KOPT-K1 (cell line): ENCODE measurements around the gene TP73.

Source experiments
- H3K27ac ChIP-seq: fragments of 200-600 bp; sonication (generic); 2 replicates; pipeline ENCODE4 v1.5.1; 2016; ENCODE audit warnings: antibody characterized with exemption, mild to moderate bottlenecking, low read depth, low read length; ENCODE audit not compliant: poor library complexity, severe bottlenecking
- H3K36me3 ChIP-seq: fragments of 200-600 bp; sonication (generic); 2 replicates; pipeline ENCODE4 v1.5.1; 2017; ENCODE audit warnings: antibody characterized with exemption, mild to moderate bottlenecking, low read length, moderate library complexity; ENCODE audit not compliant: insufficient read depth
- H3K9me3 ChIP-seq: fragments of 200-600 bp; sonication (generic); 2 replicates; pipeline ENCODE4 v1.5.1; 2017; ENCODE audit warnings: antibody characterized with exemption, low read length, mild to moderate bottlenecking; ENCODE audit not compliant: insufficient read depth, poor library complexity, severe bottlenecking

Gene TP73

GRCh38 chr1:3785456-3786157 is 133.3 kb downstream of the TP73 start:
- Histone ChIP-seq H3K36me3 (peaks cover 99% of the 10 kb centered on the region), H3K27ac (no peak overlapping the region), H3K9me3 (no peaks in the 10 kb centered on the region)
